ENCODE measurements around the gene BCAT1. TPM values are rescaled to one million over a fixed set of nuclear protein-coding genes. Genes with fewer than 3 reads are reported as not detected.

Gene BCAT1
- total and polyA plus RNA-seq, 12 donors, result 0.95 to 17.0 (median 2.7) TPM

DNA sequence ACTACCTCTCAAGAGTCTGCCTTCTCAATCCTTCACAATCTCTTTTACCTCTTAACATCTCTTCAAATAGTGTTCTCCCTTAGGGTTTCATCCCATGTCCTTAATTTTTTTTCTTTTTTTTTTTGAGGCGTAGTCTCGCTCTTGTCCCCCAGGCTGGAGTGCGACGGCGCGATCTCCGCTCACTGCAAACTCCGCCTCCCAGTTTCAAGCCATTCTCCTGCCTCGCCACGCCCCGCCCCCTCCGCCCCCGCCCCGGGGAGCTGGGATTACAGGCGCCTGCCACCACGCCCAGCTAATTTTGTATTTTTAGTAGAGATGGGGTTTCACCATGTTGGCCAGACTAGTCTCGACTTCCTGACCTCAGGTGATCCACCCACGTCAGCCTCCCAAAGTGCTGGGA lies 7.0 kb upstream of the BCAT1 start:
- 86 to 89% methylated on average over 18 of the region's 18 CpGs for WGBS, 2 donors
- H3K4me1 ChIP-seq, result no peaks in the 10 kb centered on the region
- DNase-seq, result no peak
- ATAC-seq, result no peak
- H3K36me3 ChIP-seq, result no peaks in the 10 kb centered on the region
- peaks cover 0 to 5% (median 0%) of the 10 kb centered on the region in 7 donors for H3K27me3 ChIP-seq
- intact Hi-C loops (cut with DNase I), result no loop called here
- H3K27ac ChIP-seq, result no peak overlapping the region
- H3K9me3 ChIP-seq, result peaks cover 0 to 9% (median 0%) of the 10 kb centered on the region in 11 donors
- TF ChIP-seq, protein P1, sequence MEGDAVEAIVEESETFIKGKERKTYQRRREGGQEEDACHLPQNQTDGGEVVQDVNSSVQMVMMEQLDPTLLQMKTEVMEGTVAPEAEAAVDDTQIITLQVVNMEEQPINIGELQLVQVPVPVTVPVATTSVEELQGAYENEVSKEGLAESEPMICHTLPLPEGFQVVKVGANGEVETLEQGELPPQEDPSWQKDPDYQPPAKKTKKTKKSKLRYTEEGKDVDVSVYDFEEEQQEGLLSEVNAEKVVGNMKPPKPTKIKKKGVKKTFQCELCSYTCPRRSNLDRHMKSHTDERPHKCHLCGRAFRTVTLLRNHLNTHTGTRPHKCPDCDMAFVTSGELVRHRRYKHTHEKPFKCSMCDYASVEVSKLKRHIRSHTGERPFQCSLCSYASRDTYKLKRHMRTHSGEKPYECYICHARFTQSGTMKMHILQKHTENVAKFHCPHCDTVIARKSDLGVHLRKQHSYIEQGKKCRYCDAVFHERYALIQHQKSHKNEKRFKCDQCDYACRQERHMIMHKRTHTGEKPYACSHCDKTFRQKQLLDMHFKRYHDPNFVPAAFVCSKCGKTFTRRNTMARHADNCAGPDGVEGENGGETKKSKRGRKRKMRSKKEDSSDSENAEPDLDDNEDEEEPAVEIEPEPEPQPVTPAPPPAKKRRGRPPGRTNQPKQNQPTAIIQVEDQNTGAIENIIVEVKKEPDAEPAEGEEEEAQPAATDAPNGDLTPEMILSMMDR (IDR thresholded peaks at IDR 0.05), result no peak
- H3K4me3 ChIP-seq, result no peak overlapping the region

- intact Hi-C loops (cut with DNase I), result no loop called here
- H3K27me3 ChIP-seq, result peaks cover 0 to 7% (median 0%) of the 10 kb centered on the region in 7 donors
- H3K36me3 ChIP-seq, result no peaks in the 10 kb centered on the region
- H3K4me1 ChIP-seq, result no peaks in the 10 kb centered on the region
- H3K9me3 ChIP-seq, result peaks cover 0 to 4% (median 0%) of the 10 kb centered on the region in 11 donors
- ATAC-seq (no peak), DNase-seq (no peak)
- WGBS, 2 donors, result 93 to 98% methylated on average over 3 of the region's 3 CpGs
- TF ChIP-seq, protein P1 (IDR thresholded peaks at IDR 0.05), result no peak
- no peak overlapping the region for H3K4me3 ChIP-seq
- no peak overlapping the region for H3K27ac ChIP-seq
Observed at GRCh38 chr12:24955389-24955788, 6.5 kb upstream of the BCAT1 start.

DNA sequence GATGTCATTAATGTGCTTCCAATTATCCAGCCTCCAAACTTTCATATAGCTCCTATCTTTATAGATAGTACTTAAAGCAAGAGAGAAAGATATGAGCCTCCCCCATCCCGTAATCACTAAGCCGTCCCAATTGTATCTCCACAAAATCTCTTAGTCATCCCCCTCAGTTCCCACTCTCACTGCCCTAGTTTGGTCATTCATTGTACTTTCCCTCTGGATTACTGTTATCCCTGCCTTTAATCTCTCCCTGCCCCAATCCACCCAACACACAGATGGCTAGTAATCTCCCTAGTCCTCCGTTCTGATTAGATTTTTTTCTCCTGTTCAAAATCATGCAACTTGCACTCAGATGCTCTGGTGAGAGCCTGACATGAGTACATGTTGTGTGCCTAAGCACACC lies 5.4 kb upstream of the BCAT1 start:
- Histone ChIP-seq H3K9me3 (no peaks in the 10 kb centered on the region), H3K36me3 (no peaks in the 10 kb centered on the region), H3K27me3 (peaks cover 0 to 14% (median 10%) of the 10 kb centered on the region in 7 donors), H3K4me3 (no peak overlapping the region), H3K27ac (no peak overlapping the region), H3K4me1 (peaks cover 0 to 3% (median 0%) of the 10 kb centered on the region in 9 donors)
- no peak for DNase-seq
- TF ChIP-seq, protein P1 (IDR thresholded peaks at IDR 0.05), result no peak
- 52 to 54% methylated on average over 3 of the region's 3 CpGs for WGBS, 2 donors
- no peak for ATAC-seq
- intact Hi-C loops (cut with DNase I), result no loop called here

DNA sequence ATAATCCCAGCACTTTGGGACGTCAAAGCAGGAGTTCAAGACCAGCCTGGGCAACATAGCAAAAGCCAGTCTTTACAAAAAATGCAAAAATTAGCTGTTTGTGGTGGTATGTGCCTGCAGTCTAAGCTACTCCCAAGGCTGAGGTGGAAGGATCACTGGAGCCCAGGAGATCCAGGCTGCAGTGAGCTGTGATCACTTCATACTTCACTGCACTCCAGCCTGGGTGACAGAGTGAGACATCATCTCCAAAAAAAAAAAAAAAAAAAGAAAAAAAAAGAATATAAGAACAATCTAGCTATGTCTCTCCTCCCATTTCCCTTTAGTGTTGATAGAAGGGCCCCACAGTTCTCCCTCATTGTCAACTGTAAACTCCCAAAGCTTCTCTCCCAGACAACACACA lies 3.5 kb upstream of the BCAT1 start:
- H3K9me3 ChIP-seq, result no peaks in the 10 kb centered on the region
- peaks cover 0 to 17% (median 7%) of the 10 kb centered on the region in 9 donors for H3K4me1 ChIP-seq
- H3K36me3 ChIP-seq, result no peaks in the 10 kb centered on the region
- 85 to 88% methylated on average over 1 of the region's 1 CpG for WGBS, 2 donors
- DNase-seq, result no peak
- no peak for ATAC-seq
- H3K27ac ChIP-seq, result no peak overlapping the region
- intact Hi-C loops (cut with DNase I), result no loop called here
- H3K4me3 ChIP-seq, result no peak overlapping the region
- H3K27me3 ChIP-seq, result peaks cover 0 to 31% (median 28%) of the 10 kb centered on the region in 7 donors
- TF ChIP-seq, protein P1 (IDR thresholded peaks at IDR 0.05), result no peak

Data from heart right ventricle (tissue), 16 donors.